ENCODE results near the gene UBE3C.

DNA sequence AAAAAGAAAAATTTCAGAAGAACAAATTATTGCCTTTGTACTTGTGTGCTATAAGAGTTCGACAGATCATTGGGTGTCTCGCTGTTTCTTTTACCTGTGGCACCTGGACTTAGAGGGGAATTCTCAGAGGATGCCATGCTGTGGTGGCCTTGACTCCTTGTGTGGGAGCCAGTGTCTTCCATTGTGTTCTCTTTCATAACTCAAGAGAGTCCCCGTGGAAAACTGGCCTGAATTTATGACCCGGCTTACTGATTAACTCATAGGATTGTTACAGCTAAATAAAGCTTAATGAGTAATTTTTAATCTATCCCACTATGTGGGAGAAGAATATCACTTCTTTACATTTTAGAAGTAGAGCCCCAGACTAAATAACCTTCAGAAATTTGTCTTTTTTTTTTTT is 54.5 kb downstream of the UBE3C start:
- TF ChIP-seq CTCF (IDR thresholded peaks at IDR 0.05; ENCODE audit: insufficient read depth, low read length) (no peak), REST (IDR thresholded peaks at IDR 0.05; ENCODE audit: insufficient replicate concordance, low read depth) (no peak)
